CD4-positive, alpha-beta T cell treated with Interleukin-10 for 1 hour (primary cell): Measurements from ENCODE around the gene PRRT1B.

Experiments
- DNase-seq: peaks from one replicate; pipeline ENCODE4 v3.0.0-alpha.2; 2020

Gene PRRT1B

DNA sequence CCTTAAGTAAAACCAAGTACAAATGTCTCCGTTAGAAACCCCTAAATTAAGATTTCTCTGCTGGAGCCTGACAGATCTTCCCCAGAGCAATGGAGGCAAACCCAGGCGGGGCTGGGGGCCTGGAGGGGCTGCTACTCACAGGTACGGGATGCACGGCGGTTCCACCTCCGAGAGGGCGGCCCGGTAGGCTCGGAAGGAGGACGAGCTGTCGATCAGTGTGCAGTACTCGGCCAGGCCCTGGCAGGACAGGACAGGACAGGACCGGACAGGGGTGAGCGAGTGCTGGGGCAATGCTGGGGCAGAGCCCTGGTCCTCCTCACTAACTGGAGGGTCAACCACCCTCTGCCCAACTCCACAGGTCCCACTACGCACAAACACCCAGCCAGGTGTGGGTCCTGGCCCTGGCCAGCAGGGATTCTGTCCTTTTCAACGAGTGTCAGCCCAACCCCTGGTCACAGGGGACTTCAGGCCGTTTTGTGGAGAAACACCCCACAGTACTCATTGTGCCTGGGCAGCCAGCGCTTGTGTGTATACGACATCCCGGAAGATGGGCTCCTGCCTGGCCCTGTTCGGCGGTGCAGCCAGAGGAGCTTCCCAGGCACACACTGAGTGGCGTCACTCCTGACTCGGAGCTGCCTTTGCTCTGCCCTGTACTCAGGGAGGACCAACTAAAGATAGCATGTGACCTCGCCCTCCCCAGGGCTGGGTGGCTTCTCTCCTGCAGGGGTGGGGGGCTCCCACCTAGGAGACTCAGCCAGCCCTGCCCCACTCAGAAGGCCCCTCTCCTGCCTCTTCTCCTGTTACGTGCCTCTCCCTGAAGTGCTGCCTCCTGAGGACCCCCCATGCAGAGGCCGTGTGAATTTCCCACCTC is 37.4 kb downstream of the PRRT1B start:
- DNase-seq = no peak

DNA sequence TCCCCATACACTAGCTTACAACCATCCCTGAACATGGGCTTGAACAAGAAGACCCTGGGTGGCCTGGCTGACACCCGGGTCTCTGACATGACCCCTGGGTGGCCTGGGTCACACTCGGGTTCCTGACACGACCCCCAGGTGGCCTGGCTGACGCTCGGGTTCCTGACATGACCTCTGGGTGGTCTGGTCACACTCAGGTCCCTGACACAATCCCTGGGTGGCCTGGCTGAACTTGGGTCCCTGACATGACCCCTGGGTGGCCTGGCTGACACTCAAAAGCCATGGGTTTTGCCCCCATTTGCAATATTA is 38.0 kb downstream of the PRRT1B start:
- DNase-seq = no peak

GRCh38 chr9:131583836-131584555 is 38.7 kb downstream of the PRRT1B start:
- no peak for DNase-seq

DNA sequence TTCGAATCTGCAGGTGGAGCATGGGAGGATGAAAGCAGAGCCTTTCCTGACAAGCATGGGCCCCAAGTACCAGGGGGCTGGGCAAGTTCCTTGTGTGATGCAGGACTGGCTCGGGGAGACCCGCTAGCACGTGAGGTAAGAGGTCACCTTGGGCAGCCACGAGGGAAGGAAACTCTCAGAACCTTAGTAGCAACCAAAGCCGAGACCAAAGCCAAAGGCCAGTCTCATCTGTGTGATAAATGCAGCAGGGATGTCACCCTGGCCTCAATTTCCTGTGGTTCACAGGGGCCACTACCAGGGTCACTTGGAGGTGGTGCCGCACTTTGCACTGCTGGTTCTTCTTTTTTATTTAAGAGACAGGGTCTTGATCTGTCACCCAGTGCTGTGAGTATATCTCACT is 39.5 kb downstream of the PRRT1B start:
- no peak for DNase-seq

DNA sequence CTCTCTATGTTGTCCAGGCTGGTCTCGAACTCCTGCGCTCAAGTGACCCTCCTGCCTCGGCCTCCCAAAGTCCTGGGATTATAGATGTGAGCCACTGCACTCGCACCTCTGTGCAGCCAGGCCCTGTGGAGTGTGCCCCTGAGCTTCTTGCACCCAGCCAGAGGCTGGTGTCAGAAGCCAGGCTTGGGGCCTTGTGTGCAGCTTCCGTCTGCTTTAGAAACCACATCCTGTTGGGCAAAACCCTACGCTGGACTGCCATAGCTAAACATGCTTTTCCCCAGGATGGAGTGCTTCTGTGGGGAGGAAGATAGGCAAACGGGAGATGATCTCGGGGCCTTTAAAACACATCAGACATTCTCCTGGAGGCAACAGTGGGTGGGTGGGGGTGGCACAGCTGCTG is 40.1 kb downstream of the PRRT1B start:
- peak; percentile 69 for DNase-seq

DNA sequence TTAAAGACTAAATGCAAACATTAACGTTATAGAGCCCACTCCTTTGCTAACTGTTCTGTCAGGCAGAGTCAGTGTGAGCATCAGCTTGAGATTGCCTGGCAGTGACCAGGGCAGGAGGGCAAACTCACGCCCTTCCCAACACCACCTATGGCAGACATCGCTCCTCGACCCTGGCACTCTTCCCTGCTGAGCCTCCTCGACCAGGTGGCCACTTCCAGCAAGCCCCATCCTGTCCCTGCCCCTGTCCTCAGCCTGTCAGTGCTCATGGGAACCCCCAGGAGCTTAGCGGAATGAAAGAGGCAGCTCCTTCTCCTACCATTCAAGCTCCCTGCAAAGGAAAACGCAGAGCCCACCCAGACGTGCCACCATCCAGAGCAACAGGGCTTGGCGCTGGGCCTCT is 42.0 kb downstream of the PRRT1B start:
- DNase-seq = no peak

GRCh38 chr9:131587906-131588305 is 42.6 kb downstream of the PRRT1B start:
- DNase-seq = no peak

DNA sequence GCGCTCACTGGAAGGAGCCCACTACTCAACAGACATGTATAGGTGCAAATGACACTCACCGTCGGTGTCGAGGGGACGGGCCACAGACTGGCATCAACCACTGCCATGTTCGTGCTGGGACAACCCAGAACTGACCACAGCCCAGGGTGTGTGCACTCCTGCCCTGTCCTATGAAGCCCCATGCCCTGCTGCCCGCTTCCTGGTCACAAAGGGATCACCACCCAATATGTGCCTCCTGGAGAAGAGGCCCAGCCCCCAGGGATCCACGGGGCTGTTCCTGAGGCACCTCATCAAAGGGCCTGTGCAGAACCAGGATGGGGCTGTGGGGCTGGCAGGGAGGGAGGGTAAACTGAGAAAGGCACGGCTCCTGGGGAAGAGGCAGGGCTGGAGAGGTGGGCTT is 43.1 kb downstream of the PRRT1B start:
- DNase-seq = no peak

GRCh38 chr9:131589124-131589711 is 43.9 kb downstream of the PRRT1B start:
- DNase-seq = no peak

DNA sequence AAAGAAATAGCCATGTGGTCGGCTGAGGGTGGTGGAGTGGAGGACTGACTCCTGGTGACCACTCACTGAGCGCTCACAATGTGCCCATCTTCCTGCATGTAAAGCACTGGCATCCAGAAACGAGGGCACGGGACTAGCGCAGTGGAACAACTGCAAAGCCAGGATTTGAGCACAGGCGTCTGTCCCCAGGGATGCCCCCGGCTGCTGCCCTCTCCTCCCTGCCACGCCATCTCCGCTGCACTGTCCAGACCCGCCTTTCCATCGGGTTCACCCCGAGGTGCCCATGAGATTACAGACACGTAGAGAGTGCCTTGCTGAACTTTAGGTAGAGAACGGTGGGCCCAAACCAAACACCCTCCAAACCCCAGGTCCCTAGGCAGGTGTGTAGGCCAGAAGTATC is 44.7 kb downstream of the PRRT1B start:
- no peak for DNase-seq

GRCh38 chr9:131590449-131590848 is 45.1 kb downstream of the PRRT1B start:
- peak; percentile 19 for DNase-seq

- DNase-seq = peak; percentile 82
These were observed 45.9 kb downstream of the PRRT1B start for GRCh38 chr9:131590907-131591844.

DNA sequence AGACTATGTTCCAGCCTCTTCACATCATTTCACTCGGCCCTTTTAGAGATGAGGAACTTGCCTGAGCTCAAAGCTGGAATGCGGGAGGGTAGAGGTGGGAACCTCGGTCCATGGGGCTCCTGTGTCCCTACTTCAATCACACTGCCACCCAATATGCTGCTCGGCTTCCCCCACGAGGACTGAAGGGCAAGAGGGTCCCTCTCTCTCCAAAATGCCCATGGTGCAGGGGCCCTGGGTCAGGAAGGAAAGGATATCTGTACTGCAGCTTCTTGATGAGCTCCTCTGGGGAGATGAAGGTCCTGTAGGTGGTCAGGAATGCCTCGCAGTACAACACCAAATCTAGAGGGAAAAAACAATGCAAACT is 46.5 kb downstream of the PRRT1B start:
- no peak for DNase-seq

- DNase-seq = no peak
These were observed 47.9 kb downstream of the PRRT1B start for GRCh38 chr9:131593091-131593820.

DNA sequence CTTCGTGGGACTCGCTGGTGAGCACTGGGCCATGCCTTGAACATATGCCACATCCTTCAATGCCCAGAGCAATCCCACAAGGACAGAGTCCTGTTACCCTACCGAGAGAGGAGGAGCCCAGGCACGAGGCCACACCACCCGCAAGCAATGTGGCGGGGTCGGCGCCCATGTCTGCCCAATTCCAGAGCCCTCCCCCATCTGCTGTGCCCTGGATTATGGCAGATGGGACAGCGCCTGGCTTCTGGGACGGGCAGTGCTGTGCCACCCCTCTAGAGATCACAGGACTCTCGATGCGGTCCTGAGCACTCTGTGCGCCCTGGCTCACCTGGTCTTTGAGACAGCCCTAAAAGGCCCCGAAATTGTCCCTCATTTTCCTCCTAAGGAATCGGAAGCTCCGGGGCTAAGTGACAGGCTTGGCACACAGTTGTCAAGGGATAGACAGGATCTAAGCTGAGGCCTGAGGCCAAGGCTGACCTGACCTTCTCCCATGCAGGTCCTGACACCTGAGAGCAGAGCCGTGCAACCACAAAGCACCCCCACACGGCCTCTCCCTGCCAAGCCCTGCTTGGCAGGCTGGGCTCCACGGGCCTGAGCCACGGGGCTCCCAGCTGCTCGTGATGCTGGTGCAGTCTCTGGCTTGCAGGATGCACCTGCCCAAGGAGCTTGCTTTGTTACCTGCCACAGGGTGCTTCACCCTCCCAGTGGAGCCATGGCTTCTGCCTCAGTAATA is 48.8 kb downstream of the PRRT1B start:
- no peak for DNase-seq

- no peak for DNase-seq
These were observed 49.8 kb downstream of the PRRT1B start for GRCh38 chr9:131594906-131595665.

DNA sequence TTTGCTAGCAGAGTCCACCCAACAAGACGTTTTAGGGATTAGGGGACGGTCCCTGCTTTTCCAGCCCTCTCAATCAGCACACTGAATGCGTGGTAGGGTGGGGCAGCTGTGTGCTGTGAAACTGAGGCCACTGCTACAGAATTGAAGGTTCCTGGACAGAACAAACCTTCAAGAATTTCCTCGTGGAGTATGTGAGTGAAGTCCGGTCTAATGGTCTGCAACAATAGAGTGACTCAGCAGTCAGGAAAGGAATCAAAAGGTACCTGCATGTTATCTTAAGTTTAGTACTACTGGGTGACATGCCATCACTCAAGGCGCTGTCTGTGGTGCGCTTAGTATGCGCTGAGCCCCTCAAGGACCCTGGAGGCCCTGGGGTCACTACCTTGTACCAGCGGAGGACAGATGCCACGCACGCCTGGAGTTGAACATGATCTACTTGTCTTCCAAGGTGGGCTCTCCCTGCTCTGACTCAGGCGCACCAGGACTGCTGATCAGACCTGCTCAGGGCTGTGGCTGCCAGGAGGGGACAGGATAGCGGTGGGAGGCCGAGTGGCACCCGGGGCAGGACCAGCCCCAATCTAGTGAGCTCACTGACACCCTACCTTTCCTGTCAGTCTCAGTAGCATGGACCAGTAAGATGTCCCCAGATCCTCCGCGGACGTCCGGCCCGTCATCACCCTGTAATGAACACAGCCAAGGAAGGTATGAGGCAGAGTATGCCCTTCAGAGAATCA is 50.5 kb downstream of the PRRT1B start:
- DNase-seq = no peak

DNA sequence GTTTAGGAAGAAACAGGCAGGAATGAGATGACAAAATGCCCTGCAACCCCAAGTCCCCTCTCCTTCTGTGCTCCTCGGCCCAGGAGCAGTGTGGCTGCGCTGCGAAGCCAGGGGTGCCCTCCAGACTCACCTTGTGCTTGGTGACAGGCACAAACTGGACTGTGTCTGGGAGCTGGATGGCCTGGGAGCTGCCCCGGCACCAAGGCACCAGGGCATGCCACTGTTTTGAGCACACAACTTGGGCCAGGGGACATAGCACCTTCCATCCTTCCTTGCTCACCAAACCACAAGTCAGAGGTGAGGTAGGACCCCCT is 51.1 kb downstream of the PRRT1B start:
- DNase-seq = no peak

- DNase-seq = no peak
These were observed 51.9 kb downstream of the PRRT1B start for GRCh38 chr9:131597246-131597645.

DNA sequence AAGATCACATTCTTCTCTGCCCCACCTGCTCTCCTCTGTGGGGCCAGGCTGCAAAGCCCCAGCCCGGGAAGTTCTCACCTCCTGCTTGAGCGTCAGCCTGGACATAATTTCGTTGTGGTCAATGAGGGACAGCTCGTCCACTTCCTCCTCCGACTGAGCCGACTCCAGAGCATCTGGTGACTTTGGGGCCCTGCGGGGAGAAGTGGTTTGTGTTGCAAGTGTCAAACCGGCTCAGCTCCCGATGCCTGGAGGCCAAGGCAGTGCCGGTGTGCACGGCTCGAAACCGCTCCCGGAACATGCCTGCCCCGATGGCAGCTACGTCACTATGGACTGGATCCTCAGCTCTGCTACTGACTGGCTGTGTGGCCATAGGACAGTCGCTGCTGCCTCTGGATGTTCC is 52.8 kb downstream of the PRRT1B start:
- peak; percentile 15 for DNase-seq
